Measurements from ENCODE around the gene TMEM51.

- TF ChIP-seq CTCF (IDR thresholded peaks at IDR 0.05) (no peak), POLR2A (IDR thresholded peaks at IDR 0.05) (no peak), EP300 (IDR thresholded peaks at IDR 0.05) (no peak)
Measured at GRCh38 chr1:15117671-15118325, 35.7 kb upstream of the TMEM51 start.
